Neural cell (in vitro differentiated cells): ENCODE measurements around the gene PIK3C2G. TPM values are rescaled to one million over a fixed set of nuclear protein-coding genes. Genes with fewer than 3 reads are reported as not detected.

Experiments
- H2AFZ ChIP-seq: fragments of 200-600, 300-800 bp; sonication (generic), shearing (Covaris generic); 2 replicates; pipeline ENCODE4 v1.6.0; 2014; ENCODE audit warnings: low read depth, mild to moderate bottlenecking, antibody characterized with exemption, low read length, moderate library complexity
- H3F3A ChIP-seq: fragments of 200-600 bp; shearing (Covaris generic); 2 replicates; pipeline ENCODE4 v1.6.1; 2016; ENCODE audit warnings: mild to moderate bottlenecking, moderate library complexity, mixed read lengths, antibody characterized with exemption, low read length; ENCODE audit not compliant: insufficient read depth, poor library complexity, severe bottlenecking
- H3K27ac ChIP-seq: fragments of 200-600, 300-800 bp; sonication (generic), shearing (Covaris generic); 2 replicates; pipeline ENCODE4 v1.5.1; 2014; ENCODE audit warnings: mild to moderate bottlenecking, low read length, moderate library complexity
- H3K27me3 ChIP-seq: fragments of 300-800, 200-600 bp; sonication (generic), shearing (Covaris generic); 2 replicates; pipeline ENCODE4 v1.6.0; 2014; ENCODE audit warnings: mild to moderate bottlenecking, low read depth, low read length, moderate library complexity; ENCODE audit not compliant: insufficient read depth
- H3K36me3 ChIP-seq: fragments of 300-800, 200-600 bp; sonication (generic), shearing (Covaris generic); 2 replicates; pipeline ENCODE4 v1.5.1; 2014; ENCODE audit warnings: mild to moderate bottlenecking, antibody characterized with exemption, low read length, moderate library complexity; ENCODE audit not compliant: insufficient read depth
- H3K4me2 ChIP-seq: fragments of 300-800, 200-600 bp; sonication (generic), shearing (Covaris generic); 2 replicates; pipeline ENCODE4 v1.6.0; 2014; ENCODE audit warnings: mild to moderate bottlenecking, low read length
- H3K4me3 ChIP-seq: fragments of 300-800, 200-600 bp; sonication (generic), shearing (Covaris generic); 2 replicates; pipeline ENCODE4 v1.5.1; 2014; ENCODE audit warnings: mild to moderate bottlenecking, low read length, moderate library complexity
- H3K79me2 ChIP-seq: fragments of 200-600 bp; shearing (Covaris generic); replicated peaks from 2 replicates; pipeline ENCODE4 v1.6.0; 2014; ENCODE audit warnings: mild to moderate bottlenecking, low read length, moderate library complexity; ENCODE audit not compliant: insufficient read depth
- H3K9ac ChIP-seq: fragments of 300-800, 200-600 bp; sonication (generic), shearing (Covaris generic); 2 replicates; pipeline ENCODE4 v1.6.1; 2016; ENCODE audit warnings: mild to moderate bottlenecking, low read length, mixed read lengths
- H3K9me2 ChIP-seq: fragments of 200-600 bp; shearing (Covaris generic); 2 replicates; pipeline ENCODE4 v1.6.1; 2016; ENCODE audit warnings: mild to moderate bottlenecking, low read length, mixed read lengths; ENCODE audit not compliant: insufficient read depth
- H3K9me3 ChIP-seq: fragments of 200-600, 300-800 bp; sonication (generic), shearing (Covaris generic); 2 replicates; pipeline ENCODE4 v1.6.1; 2016; ENCODE audit warnings: mild to moderate bottlenecking, mixed run types, low read length, moderate library complexity, mixed read lengths
- H4K20me1 ChIP-seq: fragments of 200-600 bp; shearing (Covaris generic); 2 replicates; pipeline ENCODE4 v1.6.1; 2016; ENCODE audit warnings: mild to moderate bottlenecking, mixed run types; ENCODE audit not compliant: insufficient read depth
- CTCF ChIP-seq: fragments of 450-650 bp; IDR thresholded peaks from 2 replicates; pipeline ENCODE4 v1.5.1; 2014; ENCODE audit warnings: antibody characterized with exemption, mild to moderate bottlenecking, moderate library complexity; ENCODE audit not compliant: poor library complexity, severe bottlenecking
- EP300 ChIP-seq: fragments of 450-650 bp; conservative IDR thresholded peaks from 2 replicates; pipeline ENCODE4 v1.6.1; 2014; ENCODE audit warnings: antibody characterized with exemption, mild to moderate bottlenecking, moderate library complexity; ENCODE audit not compliant: poor library complexity, severe bottlenecking
- EZH2 ChIP-seq: fragments of 200-600, 300-800 bp; shearing (Covaris generic), sonication (generic); IDR thresholded peaks from 2 replicates; pipeline ENCODE4 v1.6.1; 2014; ENCODE audit warnings: antibody characterized with exemption, low read length, borderline replicate concordance, mild to moderate bottlenecking; ENCODE audit not compliant: insufficient read depth, poor library complexity, severe bottlenecking
- MXI1 ChIP-seq: fragments of 450-650 bp; conservative IDR thresholded peaks from 2 replicates; pipeline ENCODE4 v1.6.1; 2014; ENCODE audit warnings: antibody characterized with exemption, mild to moderate bottlenecking; ENCODE audit not compliant: poor library complexity, severe bottlenecking
- POLR2AphosphoS5 ChIP-seq: IDR thresholded peaks from 2 replicates; pipeline ENCODE4 v1.6.1; 2012
- RAD21 ChIP-seq: fragments of 450-650 bp; conservative IDR thresholded peaks from 2 replicates; pipeline ENCODE4 v1.6.1; 2014; ENCODE audit warnings: antibody characterized with exemption, mild to moderate bottlenecking, moderate library complexity
- REST ChIP-seq: IDR thresholded peaks from 2 replicates; pipeline ENCODE4 v1.6.1; 2012; ENCODE audit warnings: borderline replicate concordance
- SMC3 ChIP-seq: fragments of 450-650 bp; conservative IDR thresholded peaks from 2 replicates; pipeline ENCODE4 v1.6.1; 2014; ENCODE audit warnings: antibody characterized with exemption, mild to moderate bottlenecking, moderate library complexity; ENCODE audit not compliant: poor library complexity
- TAF1 ChIP-seq: IDR thresholded peaks from 2 replicates; pipeline ENCODE4 v1.6.1; 2012; ENCODE audit warnings: low read depth
- polyA plus RNA-seq: library from polyadenylated mRNA; depleted of rRNA; stranded (reverse); fragments of >200 nt; gene quantifications from 2 replicates; pipeline ENCODE4 v1.2.3, GENCODE V29; 2014

PIK3C2G gene
- polyA plus RNA-seq, 1 donor from 2014 or later, result not detected

GRCh38 chr12:18304609-18305008 is 43.3 kb downstream of the PIK3C2G start:
- no peaks in the 10 kb centered on the region for H3K27me3 ChIP-seq
- H3K4me3 ChIP-seq, result no peak overlapping the region
- no peak overlapping the region for H2AFZ ChIP-seq
- no peaks in the 10 kb centered on the region for H3F3A ChIP-seq
- H3K36me3 ChIP-seq, result no peaks in the 10 kb centered on the region
- no peak overlapping the region for H3K9ac ChIP-seq
- no peak overlapping the region for H3K4me2 ChIP-seq
- no peaks in the 10 kb centered on the region for H4K20me1 ChIP-seq
- no peaks in the 10 kb centered on the region for H3K9me2 ChIP-seq
- H3K79me2 ChIP-seq, result no peaks in the 10 kb centered on the region
- H3K27ac ChIP-seq, result no peak overlapping the region
- no peaks in the 10 kb centered on the region for H3K9me3 ChIP-seq
- TF ChIP-seq REST (no peak), MXI1 (no peak), TAF1 (no peak), RAD21 (no peak), POLR2AphosphoS5 (no peak), EP300 (no peak), CTCF (no peak), EZH2 (no peak)

- Histone ChIP-seq H3F3A (no peaks in the 10 kb centered on the region), H3K9ac (no peak overlapping the region), H3K4me3 (no peak overlapping the region), H3K79me2 (no peaks in the 10 kb centered on the region), H3K36me3 (no peaks in the 10 kb centered on the region), H3K27ac (no peak overlapping the region), H3K27me3 (no peaks in the 10 kb centered on the region), H4K20me1 (no peaks in the 10 kb centered on the region), H2AFZ (no peak overlapping the region), H3K4me2 (no peak overlapping the region), H3K9me2 (no peaks in the 10 kb centered on the region), H3K9me3 (no peaks in the 10 kb centered on the region)
- no peak for TF ChIP-seq REST
- no peak for TF ChIP-seq POLR2AphosphoS5
- no peak for TF ChIP-seq MXI1
- no peak for TF ChIP-seq SMC3
- no peak for TF ChIP-seq CTCF
- TF ChIP-seq EP300, result no peak
- TF ChIP-seq EZH2, result no peak
- TF ChIP-seq RAD21, result no peak
- TF ChIP-seq TAF1, result no peak
Observed at GRCh38 chr12:18306311-18306710, 45.0 kb downstream of the PIK3C2G start.
